CD4-positive, CD25-positive, alpha-beta regulatory T cell (primary cell): ENCODE results near the gene KIAA1191. TPM values are rescaled to one million over a fixed set of nuclear protein-coding genes. Genes with fewer than 3 reads are reported as not detected.
"Not testable (repeated sequence)": the region's sequence is repeated elsewhere in the genome, so short reads cannot be mapped to it uniquely, and the experiment has no call there.

Source experiments
- ATAC-seq, 2 donors: fragments of 150-1000 bp; cut with Tn5 transposase; one replicate each; pipeline ENCODE4 v1.10.0; 2021; ENCODE audit warnings: low read depth in 2 of 2, moderate number of reproducible peaks in 2 of 2, moderate library complexity in 1 of 2
- DNase-seq, 3 donors: peaks; one replicate each; pipeline versions ENCODE4 v3.0.0 to v3.0.0-alpha.2; 2012 to 2022; ENCODE audit warnings: mixed read lengths in 1 of 3
- H3K27ac ChIP-seq: one replicate; pipeline ENCODE4 v1.7.0; 2013; ENCODE audit warnings: mild to moderate bottlenecking, low read length; ENCODE audit not compliant: insufficient read depth, poor library complexity, severe bottlenecking
- H3K27me3 ChIP-seq: one replicate; pipeline ENCODE4 v1.7.0; 2013; ENCODE audit warnings: low read length; ENCODE audit not compliant: control insufficient read depth, insufficient read depth
- H3K36me3 ChIP-seq: one replicate; pipeline ENCODE4 v1.7.0; 2013; ENCODE audit warnings: mild to moderate bottlenecking, low read length, moderate library complexity; ENCODE audit not compliant: control insufficient read depth, insufficient read depth
- H3K4me1 ChIP-seq: 2 replicates; pipeline ENCODE4 v1.7.0; 2013; ENCODE audit warnings: mild to moderate bottlenecking, low read length; ENCODE audit not compliant: insufficient read depth, control insufficient read depth, poor library complexity, severe bottlenecking
- H3K4me3 ChIP-seq: one replicate; pipeline ENCODE4 v1.7.0; 2013; ENCODE audit warnings: low read depth, mild to moderate bottlenecking, low read length, moderate library complexity
- H3K9me3 ChIP-seq, 2 experiments: 1 replicate in 1 of 2; 2 replicates in 1 of 2; pipeline ENCODE4 v1.7.0; 2013; ENCODE audit warnings: low read length in 2 of 2, mild to moderate bottlenecking in 1 of 2, moderate library complexity in 1 of 2; ENCODE audit not compliant: control insufficient read depth in 2 of 2
- H3K27ac Mint-ChIP-seq, 3 donors: one replicate each; pipeline ENCODE4 v1.8.0; 2020 to 2022; ENCODE audit warnings: mild to moderate bottlenecking in 3 of 3, mixed read lengths in 3 of 3, moderate library complexity in 2 of 3
- H3K27me3 Mint-ChIP-seq: one replicate; pipeline ENCODE4 v1.8.0; 2022; ENCODE audit warnings: mild to moderate bottlenecking, mixed read lengths
- H3K36me3 Mint-ChIP-seq: one replicate; pipeline ENCODE4 v1.8.0; 2020; ENCODE audit warnings: mixed read lengths
- H3K4me1 Mint-ChIP-seq, 4 donors: one replicate each; pipeline ENCODE4 v1.8.0; 2020 to 2022; ENCODE audit warnings: mixed read lengths in 4 of 4, mild to moderate bottlenecking in 1 of 4
- H3K4me3 Mint-ChIP-seq, 4 donors: one replicate each; pipeline ENCODE4 v1.8.0; 2020 to 2022; ENCODE audit warnings: mild to moderate bottlenecking in 4 of 4, mixed read lengths in 4 of 4, moderate library complexity in 3 of 4
- H3K9me3 Mint-ChIP-seq, 7 donors: one replicate each; pipeline ENCODE4 v1.8.0; 2020 to 2022; ENCODE audit warnings: mixed read lengths in 7 of 7, mild to moderate bottlenecking in 3 of 7, moderate library complexity in 2 of 7
- polyA plus RNA-seq, 4 donors: library from polyadenylated mRNA; unstranded; fragments of 300-500 nt; fragmentation: Illumina TruSeq; gene quantifications; one replicate each; pipeline ENCODE4 v1.2.3, GENCODE V29; 2021
- total RNA-seq: library from RNA; stranded (reverse); gene quantifications from one replicate; pipeline ENCODE4 v1.2.3, GENCODE V29; 2022

The KIAA1191 gene
- total and polyA plus RNA-seq, 5 donors from 2014 or later: 59.0 to 68.9 (median 60.9) TPM

- no peak overlapping the region for H3K4me3 ChIP-seq
- H3K27ac Mint-ChIP-seq: no peak overlapping the region
- H3K9me3 Mint-ChIP-seq: no peaks in the 10 kb centered on the region
- H3K36me3 ChIP-seq: peaks cover 17% of the 10 kb centered on the region
- H3K4me1 ChIP-seq: no peaks in the 10 kb centered on the region
- ATAC-seq (no peak), DNase-seq (no peak)
- no peaks in the 10 kb centered on the region for H3K27me3 Mint-ChIP-seq
- H3K4me1 Mint-ChIP-seq: no peaks in the 10 kb centered on the region
- no peak overlapping the region for H3K27ac ChIP-seq
- H3K9me3 ChIP-seq: peaks cover 0 to 3% of the 10 kb centered on the region in 2 experiments
- no peaks in the 10 kb centered on the region for H3K27me3 ChIP-seq
- H3K36me3 Mint-ChIP-seq: peaks cover 25% of the 10 kb centered on the region
- no peak overlapping the region for H3K4me3 Mint-ChIP-seq
Measured at GRCh38 chr5:176339304-176339703, 22.3 kb downstream of the KIAA1191 start.

- H3K36me3 Mint-ChIP-seq: peaks cover 32% of the 10 kb centered on the region
- H3K4me1 Mint-ChIP-seq: peaks cover 0 to 5% (median 0%) of the 10 kb centered on the region in 4 donors
- H3K4me3 Mint-ChIP-seq: no peak overlapping the region
- ATAC-seq (no peak), DNase-seq (no peak)
- no peaks in the 10 kb centered on the region for H3K27me3 Mint-ChIP-seq
- Histone ChIP-seq H3K4me1 (no peaks in the 10 kb centered on the region), H3K36me3 (peaks cover 21% of the 10 kb centered on the region), H3K27ac (no peak overlapping the region), H3K27me3 (no peaks in the 10 kb centered on the region), H3K9me3 (peaks cover 6 to 10% of the 10 kb centered on the region in 2 experiments), H3K4me3 (no peak overlapping the region)
- H3K27ac Mint-ChIP-seq: peak overlapping the region in 1 of 3 donors; percentile 67
- H3K9me3 Mint-ChIP-seq: peaks cover 0 to 7% (median 2%) of the 10 kb centered on the region in 7 donors
Measured at GRCh38 chr5:176337913-176338312, 23.7 kb downstream of the KIAA1191 start.

- Mint-ChIP-seq H3K4me3 (peak overlapping the region in 1 of 4 donors; percentile 36), H3K4me1 (peaks cover 0 to 5% (median 0%) of the 10 kb centered on the region in 4 donors), H3K9me3 (peaks cover 0 to 7% (median 2%) of the 10 kb centered on the region in 7 donors), H3K36me3 (peaks cover 35% of the 10 kb centered on the region), H3K27me3 (no peaks in the 10 kb centered on the region), H3K27ac (no peak overlapping the region)
- H3K27ac ChIP-seq: no peak overlapping the region
- peaks cover 6 to 10% of the 10 kb centered on the region in 2 experiments for H3K9me3 ChIP-seq
- H3K27me3 ChIP-seq: no peaks in the 10 kb centered on the region
- H3K4me3 ChIP-seq: no peak overlapping the region
- H3K36me3 ChIP-seq: peaks cover 21% of the 10 kb centered on the region
- H3K4me1 ChIP-seq: no peaks in the 10 kb centered on the region
- no peak for DNase-seq
- ATAC-seq: no peak
Measured at GRCh38 chr5:176334031-176334770, 27.4 kb downstream of the KIAA1191 start.

- Histone ChIP-seq H3K27me3 (no peaks in the 10 kb centered on the region), H3K36me3 (peaks cover 21% of the 10 kb centered on the region), H3K4me1 (no peaks in the 10 kb centered on the region), H3K9me3 (no peaks in the 10 kb centered on the region), H3K27ac (no peak overlapping the region), H3K4me3 (no peak overlapping the region)
- ATAC-seq: no peak
- Mint-ChIP-seq H3K36me3 (peaks cover 14% of the 10 kb centered on the region), H3K27ac (no peak overlapping the region), H3K4me1 (peaks cover 0 to 2% (median 0%) of the 10 kb centered on the region in 4 donors), H3K27me3 (no peaks in the 10 kb centered on the region), H3K4me3 (no peak overlapping the region), H3K9me3 (peaks cover 0 to 1% (median 0%) of the 10 kb centered on the region in 7 donors)
- no peak for DNase-seq
Measured at GRCh38 chr5:176320577-176320976, 41.0 kb downstream of the KIAA1191 start.

GRCh38 chr5:176319827-176320554 lies 41.6 kb downstream of the KIAA1191 start:
- H3K27me3 ChIP-seq: no peaks in the 10 kb centered on the region
- peaks cover 17% of the 10 kb centered on the region for H3K36me3 Mint-ChIP-seq
- H3K27me3 Mint-ChIP-seq: no peaks in the 10 kb centered on the region
- H3K4me3 Mint-ChIP-seq: peak overlapping the region in 1 of 4 donors; percentile 15
- H3K36me3 ChIP-seq: peaks cover 21% of the 10 kb centered on the region
- peaks cover 0 to 4% (median 0%) of the 10 kb centered on the region in 4 donors for H3K4me1 Mint-ChIP-seq
- H3K27ac ChIP-seq: no peak overlapping the region
- no peak for ATAC-seq
- H3K27ac Mint-ChIP-seq: no peak overlapping the region
- no peak overlapping the region for H3K4me3 ChIP-seq
- no peaks in the 10 kb centered on the region for H3K9me3 ChIP-seq
- peaks cover 0 to 1% (median 0%) of the 10 kb centered on the region in 7 donors for H3K9me3 Mint-ChIP-seq
- DNase-seq: peak in 1 of 3 donors; percentile 29
- H3K4me1 ChIP-seq: no peaks in the 10 kb centered on the region

- H3K27ac Mint-ChIP-seq: peak overlapping the region in 2 of 3 donors; percentile 6 to 24
- H3K4me3 ChIP-seq: no peak overlapping the region
- no peak for ATAC-seq
Measured at GRCh38 chr5:176317534-176318374, 43.8 kb downstream of the KIAA1191 start.

GRCh38 chr5:176305356-176305755 lies 56.2 kb downstream of the KIAA1191 start:
- ATAC-seq: not testable (repeated sequence)

More at GRCh38 chr5:176317534-176318374, 43.8 kb downstream of the KIAA1191 start:
- Mint-ChIP-seq H3K9me3 (peaks cover 0 to 1% (median 0%) of the 10 kb centered on the region in 7 donors), H3K36me3 (peaks cover 26% of the 10 kb centered on the region), H3K27me3 (no peaks in the 10 kb centered on the region), H3K4me3 (no peak overlapping the region), H3K4me1 (peaks cover 0 to 4% (median 0%) of the 10 kb centered on the region in 4 donors)
- no peak for DNase-seq
- Histone ChIP-seq H3K27ac (no peak overlapping the region), H3K9me3 (no peaks in the 10 kb centered on the region), H3K36me3 (peaks cover 17% of the 10 kb centered on the region), H3K27me3 (no peaks in the 10 kb centered on the region), H3K4me1 (no peaks in the 10 kb centered on the region)

More at GRCh38 chr5:176305356-176305755, 56.2 kb downstream of the KIAA1191 start:
- Mint-ChIP-seq H3K9me3 (peaks cover 0 to 12% (median 0%) of the 10 kb centered on the region in 7 donors), H3K36me3 (peaks cover 41% of the 10 kb centered on the region)
- not testable (repeated sequence) for H3K27me3 ChIP-seq, H3K27ac Mint-ChIP-seq, H3K4me1 Mint-ChIP-seq, H3K4me1 ChIP-seq, H3K27me3 Mint-ChIP-seq, DNase-seq, H3K4me3 ChIP-seq, H3K36me3 ChIP-seq, H3K9me3 ChIP-seq, H3K4me3 Mint-ChIP-seq, H3K27ac ChIP-seq
